HG02642 (cell line): ENCODE measurements around the gene OR2A14.
A peak's percentile ranks its signal among the peaks of the same experiment; 100 is the strongest.
"Not testable (repeated sequence)": the region's sequence is repeated elsewhere in the genome, so short reads cannot be mapped to it uniquely, and the experiment has no call there.

ENCODE experiments used
- ATAC-seq: cut with Tn5 transposase; IDR thresholded peaks from one replicate; pipeline ENCODE4 v1.9.1; 2021; ENCODE audit warnings: mild to moderate bottlenecking; ENCODE audit not compliant: unreplicated experiment, poor library complexity

OR2A14 gene, protein sequence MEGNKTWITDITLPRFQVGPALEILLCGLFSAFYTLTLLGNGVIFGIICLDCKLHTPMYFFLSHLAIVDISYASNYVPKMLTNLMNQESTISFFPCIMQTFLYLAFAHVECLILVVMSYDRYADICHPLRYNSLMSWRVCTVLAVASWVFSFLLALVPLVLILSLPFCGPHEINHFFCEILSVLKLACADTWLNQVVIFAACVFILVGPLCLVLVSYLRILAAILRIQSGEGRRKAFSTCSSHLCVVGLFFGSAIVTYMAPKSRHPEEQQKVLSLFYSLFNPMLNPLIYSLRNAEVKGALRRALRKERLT

DNA sequence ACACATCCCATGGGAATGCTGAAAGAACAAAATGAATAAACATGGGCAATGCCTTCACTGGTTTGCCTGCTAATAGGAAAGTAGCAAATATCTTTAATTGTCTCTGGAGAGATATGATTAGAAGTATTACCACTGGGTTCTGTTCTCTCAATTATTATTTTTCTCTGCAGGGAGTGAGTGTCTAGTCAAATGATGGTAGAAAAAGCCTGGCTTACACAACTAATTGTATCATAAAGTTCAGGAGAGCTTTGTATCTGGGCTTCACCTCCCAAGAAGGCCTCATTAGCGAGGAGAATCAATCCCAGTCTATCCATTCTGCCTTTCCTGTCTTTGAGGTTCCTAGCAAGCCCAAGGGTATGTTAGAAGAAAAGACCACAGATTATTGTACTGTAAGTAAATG lies at the start of gene OR2A14:
OR2A14 (plus strand) TSS at position 301 of the 400 bp plus-strand sequence. CDS start 5,937 bp downstream, outside the sequence.
- no peak for ATAC-seq

DNA sequence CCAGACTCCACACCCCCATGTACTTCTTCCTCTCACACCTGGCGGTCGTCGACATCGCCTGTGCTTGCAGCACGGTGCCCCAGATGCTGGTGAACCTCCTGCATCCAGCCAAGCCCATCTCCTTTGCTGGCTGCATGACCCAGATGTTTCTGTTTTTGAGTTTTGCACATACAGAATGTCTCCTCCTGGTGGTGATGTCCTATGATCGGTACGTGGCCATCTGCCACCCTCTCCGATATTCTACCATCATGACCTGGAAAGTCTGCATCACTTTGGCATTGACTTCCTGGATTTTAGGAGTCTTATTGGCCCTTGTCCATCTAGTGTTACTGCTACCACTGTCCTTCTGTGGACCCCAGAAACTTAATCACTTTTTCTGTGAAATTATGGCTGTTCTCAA lies 48.6 kb upstream of the OR2A14 start:
- no peak for ATAC-seq

DNA sequence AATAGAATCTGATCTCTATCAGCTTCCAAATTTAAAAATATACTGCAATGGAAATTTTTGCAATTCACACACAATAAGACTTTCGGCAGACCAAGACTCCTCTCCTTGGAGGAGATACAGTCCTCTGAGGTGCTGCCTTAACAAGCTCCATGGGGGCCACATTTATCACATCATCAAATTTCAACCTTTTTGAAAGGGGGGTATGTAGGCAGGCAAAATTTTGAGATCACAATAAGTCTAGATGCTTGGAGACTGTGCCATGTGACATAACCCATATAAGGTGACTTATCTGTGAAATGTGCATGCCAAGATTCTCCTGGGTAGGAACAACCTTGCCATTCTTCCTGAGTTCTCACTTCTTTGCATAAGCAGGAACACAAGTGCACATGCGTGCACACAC lies 37.0 kb upstream of the OR2A14 start, which contains the start of gene OR2A12:
OR2A12 (plus strand) TSS at position 301 of the 400 bp plus-strand sequence. CDS start 8,830 bp downstream, outside the sequence.
- ATAC-seq: no peak

DNA sequence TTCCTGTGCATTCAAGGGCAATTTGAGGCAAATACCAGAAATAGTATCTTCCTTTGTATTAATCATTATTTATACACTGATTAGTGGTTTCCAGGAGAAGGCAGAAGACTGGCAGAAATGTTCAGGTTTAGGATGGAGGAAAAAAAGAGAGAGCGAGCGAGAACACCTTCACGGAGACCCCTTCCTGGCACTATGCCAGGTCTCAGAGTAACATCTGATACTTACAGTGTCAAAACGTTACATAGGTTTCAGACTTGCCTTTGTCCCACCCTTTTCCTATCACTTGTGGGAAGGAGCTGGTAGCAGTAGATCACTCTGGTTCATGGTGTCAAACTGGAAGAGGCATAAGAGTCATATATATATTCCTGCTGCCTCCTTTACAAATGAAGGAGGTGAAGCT lies 36.2 kb upstream of the OR2A14 start:
- ATAC-seq: no peak

DNA sequence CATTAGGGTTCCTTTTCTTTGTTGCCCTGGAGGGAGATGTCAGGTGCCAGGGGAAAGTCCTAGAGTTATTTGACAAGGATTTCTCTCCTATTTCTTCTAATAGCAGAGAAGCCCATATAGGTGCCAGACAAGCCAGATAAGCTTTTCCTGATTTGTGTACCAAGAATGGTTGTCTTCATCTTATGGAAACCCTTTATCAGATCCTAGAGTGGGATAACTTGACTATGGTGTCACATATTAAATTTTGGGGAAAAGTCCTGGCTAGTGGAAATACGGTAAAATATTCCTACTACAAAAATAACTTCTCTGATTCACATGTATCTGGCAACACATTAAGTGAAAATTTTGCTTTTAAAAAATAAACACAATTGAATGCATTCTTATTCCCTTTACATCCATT lies 35.7 kb upstream of the OR2A14 start:
- ATAC-seq: no peak

DNA sequence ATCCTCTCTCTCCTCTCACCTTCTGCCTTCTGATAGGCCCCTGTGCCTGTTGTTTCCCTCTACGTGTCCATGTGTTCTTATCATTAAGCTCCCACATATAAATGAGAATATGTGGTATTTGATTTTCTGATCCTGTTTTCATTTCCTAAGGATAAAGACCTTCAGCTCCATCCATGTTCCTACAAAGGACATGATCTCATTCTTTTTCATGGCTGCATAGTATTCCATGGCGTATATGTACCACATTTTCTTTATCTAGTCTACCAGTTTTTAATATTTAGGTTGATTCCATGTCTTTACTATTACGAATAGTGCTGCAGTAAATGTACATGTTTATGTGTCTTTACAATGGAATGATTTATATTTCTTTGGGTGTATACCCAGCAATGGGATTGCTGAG lies 32.3 kb upstream of the OR2A14 start:
- ATAC-seq: no peak

DNA sequence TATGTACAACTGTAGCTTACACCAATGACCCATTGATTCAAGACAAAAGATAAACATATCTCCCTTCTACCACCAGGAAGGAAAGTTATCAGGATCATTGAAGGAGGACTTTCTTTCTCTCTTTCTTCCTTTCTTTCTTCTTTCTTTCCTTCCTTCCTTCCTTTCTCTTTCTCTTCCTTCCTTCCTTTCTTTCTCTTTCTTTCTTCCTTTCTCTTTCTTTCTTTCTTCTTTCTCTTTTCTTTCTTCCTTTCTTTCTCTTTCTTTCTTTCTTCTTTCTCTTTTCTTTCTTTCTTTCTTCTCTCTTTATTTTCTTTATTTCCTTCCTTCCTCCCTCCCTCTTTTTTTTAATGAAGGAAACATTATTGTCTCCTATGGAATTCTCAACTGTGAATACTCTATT lies 24.2 kb upstream of the OR2A14 start:
- ATAC-seq: no peak

DNA sequence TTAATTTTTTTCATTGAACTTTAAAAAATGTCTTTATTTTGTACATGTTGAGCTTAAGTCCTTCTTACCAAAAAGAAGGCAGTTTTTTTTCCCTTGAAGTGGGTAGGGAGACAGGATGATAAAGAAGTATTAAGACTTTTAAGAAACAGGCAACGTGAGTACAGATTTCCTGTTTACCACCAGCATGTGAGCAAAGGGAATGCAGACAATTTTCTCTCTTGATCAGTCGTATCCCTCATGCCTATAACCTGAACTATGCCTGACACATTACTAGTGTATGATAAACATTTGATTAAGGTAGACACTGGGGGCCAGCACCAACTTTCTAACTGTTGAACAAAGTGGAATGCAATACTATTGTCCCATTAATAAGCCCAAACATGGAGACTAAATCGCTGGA lies 22.4 kb upstream of the OR2A14 start:
- ATAC-seq: no peak

DNA sequence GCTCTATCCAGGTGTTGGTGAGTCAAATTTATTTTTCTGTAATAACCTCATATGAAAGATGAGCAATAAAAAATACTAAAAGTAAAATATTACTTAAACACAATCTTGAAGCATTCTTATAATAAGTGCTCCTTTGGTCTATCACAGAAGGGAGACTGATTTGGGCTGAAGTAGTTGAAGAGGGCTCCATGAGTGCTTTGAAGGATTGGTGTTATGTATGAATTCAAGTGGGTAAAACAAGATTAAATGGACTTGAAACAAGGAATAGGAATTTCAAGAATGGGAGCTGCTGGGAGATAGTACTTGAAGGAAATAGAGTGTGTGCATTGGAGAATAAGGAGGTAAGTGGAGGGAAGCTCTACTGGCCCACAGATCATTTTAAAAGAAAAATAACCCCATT lies 20.9 kb upstream of the OR2A14 start:
- no peak for ATAC-seq

DNA sequence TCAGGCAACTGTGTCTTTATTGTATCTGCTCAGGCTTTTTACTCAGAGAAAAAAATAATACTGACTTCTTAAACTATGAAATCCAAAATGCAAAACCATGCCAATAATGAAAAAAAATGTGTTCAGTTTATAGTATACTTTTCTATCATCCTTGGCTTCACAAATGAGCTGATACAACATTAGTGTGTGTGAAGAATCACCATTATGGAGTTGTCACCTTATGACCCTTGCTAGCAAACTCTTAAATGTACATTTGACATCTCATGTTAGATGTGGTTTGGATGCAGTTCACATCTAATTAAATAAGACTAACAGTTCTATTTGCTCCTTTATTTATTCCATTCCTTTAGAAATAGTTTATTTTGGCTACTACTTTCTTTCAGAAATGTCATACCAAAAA lies 17.8 kb upstream of the OR2A14 start:
- ATAC-seq: no peak

DNA sequence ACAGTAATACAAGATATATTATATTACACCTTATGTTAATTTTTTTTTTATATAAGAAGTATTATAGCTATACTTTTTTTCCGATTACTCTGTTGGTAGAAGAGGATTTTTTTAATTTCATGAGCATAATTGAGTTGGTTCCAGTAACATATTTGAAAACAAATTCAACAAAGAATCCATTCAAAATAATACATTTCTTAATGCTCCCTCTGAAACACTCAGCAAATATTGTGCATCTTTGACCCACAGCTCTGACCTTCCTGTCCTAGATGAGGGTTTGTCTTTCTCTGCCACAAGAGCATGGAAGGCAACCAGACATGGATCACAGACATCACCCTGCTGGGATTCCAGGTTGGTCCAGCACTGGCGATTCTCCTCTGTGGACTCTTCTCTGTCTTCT lies 13.7 kb upstream of the OR2A14 start, which contains the start of gene OR2A2:
OR2A2 (plus strand) TSS at position 301 of the 400 bp plus-strand sequence; CDS start at position 301, 0 bp downstream.
- no peak for ATAC-seq

DNA sequence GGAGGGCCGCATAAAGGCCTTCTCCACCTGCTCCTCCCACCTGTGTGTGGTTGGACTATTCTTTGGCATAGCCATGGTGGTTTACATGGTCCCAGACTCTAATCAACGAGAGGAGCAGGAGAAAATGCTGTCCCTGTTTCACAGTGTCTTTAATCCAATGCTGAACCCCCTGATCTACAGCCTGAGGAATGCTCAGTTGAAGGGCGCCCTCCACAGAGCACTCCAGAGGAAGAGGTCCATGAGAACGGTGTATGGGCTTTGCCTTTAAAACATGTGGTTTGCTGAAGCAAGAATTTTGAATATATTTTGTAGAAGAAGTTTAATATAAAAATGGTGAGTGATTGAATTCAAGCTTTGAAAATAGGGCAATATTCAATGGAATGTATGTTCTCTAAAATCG lies 12.7 kb upstream of the OR2A14 start:
- no peak for ATAC-seq

DNA sequence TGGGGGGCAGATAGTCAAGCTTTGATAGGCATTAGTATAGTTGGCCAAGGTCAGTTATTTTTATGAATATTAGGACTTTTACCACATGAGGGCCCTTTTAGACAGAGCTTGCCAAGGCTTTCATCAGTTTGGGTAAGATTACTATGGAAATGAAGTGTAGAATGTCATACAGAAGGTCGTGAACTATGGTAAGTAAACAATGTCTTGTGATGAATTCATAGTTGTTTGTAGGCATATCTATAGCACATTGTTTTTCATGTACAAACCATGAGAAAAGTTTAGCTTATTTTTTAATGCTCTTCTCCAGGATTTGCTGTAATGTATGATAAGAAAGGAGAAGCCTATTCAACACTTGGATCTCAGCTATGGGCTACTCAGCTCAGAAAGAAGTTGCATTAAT lies 9.3 kb upstream of the OR2A14 start:
- ATAC-seq: no peak

DNA sequence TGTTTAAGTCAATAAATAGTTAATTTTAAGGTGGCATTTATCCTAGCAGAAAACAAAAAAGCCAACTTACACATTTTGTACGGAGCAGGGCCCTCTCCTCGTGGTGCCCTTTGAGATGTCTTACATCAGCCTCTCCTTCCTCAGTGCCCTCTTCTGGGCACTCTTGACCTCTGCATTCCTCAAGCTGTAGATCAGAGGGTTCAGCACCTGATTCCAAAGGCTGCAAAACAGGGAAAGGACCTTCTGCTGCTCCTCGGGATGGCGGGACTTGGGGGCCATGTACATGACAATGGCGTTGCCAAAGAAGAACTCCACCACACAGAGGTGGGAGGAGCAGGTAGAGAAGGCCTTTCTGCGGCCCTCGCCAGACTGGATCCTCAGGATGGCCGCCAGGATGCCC lies 4.6 kb upstream of the OR2A14 start:
- ATAC-seq: no peak

DNA sequence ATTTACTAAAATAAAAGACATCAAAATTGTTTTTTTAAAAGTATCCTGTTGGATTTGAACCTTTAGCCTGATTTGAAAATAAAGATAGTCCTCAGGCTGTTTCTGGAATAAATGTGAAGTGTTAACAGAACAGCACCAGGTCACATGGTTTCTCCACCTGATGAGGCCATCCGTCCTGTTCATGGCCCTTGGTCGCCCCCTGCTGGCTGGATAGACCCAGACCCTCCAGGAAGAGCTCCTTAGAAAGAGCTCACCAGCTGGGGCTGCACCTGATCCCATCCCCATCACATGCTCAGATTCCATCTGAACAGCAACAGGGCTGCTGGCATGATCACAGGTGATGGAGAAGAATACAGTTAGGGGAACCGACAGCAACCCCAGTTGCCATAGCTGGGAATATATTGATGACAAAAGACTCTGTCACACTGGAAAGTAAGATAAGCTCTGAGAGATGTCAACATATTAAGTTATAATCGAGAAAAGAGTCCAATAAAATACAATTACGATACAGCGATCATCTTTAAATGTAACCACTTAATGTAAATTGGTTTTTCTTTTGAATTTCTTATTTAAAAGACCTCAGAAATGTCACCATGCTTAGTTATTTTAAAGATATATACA lies 4.8 kb downstream of the OR2A14 start:
- peak; percentile 100 for ATAC-seq

DNA sequence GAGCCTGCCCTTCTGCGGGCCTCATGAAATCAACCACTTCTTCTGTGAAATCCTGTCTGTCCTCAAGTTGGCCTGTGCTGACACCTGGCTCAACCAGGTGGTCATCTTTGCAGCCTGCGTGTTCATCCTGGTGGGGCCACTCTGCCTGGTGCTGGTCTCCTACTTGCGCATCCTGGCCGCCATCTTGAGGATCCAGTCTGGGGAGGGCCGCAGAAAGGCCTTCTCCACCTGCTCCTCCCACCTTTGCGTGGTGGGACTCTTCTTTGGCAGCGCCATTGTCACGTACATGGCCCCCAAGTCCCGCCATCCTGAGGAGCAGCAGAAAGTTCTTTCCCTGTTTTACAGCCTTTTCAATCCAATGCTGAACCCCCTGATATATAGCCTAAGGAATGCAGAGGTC lies 6.6 kb downstream of the OR2A14 start:
- not testable (repeated sequence) for ATAC-seq

DNA sequence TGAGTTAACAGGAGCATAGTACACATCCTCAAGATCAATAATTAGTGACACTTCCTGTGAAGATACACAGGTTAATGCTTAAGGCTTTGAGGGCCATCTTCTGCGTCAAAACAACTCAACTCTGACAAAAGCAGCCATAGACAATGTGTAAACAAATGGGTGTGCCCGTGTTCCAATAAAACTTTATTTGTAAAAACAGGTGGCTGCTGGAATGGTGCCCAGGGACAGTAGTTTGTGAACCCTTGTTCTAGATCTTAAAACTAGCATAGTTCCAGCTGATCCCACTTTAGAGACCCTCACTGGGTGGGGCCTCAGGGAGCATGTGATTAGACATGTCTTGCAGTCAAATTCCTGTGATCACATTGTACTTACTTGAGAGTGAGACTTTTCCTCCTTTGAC lies 7.8 kb downstream of the OR2A14 start:
- no peak for ATAC-seq

DNA sequence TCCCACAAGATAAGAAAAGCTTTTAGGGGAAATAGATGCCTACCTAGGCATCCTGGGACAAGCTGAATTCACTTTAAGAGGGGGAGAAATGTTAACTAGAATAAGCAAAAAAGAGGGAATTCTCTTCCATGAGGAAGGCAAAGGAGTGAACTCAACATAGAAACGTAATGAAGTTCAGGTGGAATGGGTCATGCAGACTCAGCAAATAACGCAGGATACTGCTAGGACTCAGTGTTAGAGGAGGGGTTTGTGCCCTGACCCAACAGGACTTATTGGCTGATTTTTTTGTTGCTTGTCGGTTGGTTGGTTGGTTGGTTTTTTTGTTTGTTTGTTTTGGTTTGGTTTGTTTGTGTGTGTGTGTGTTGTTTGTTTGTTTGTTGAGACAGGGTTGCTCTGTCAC lies 9.3 kb downstream of the OR2A14 start:
- no peak for ATAC-seq

DNA sequence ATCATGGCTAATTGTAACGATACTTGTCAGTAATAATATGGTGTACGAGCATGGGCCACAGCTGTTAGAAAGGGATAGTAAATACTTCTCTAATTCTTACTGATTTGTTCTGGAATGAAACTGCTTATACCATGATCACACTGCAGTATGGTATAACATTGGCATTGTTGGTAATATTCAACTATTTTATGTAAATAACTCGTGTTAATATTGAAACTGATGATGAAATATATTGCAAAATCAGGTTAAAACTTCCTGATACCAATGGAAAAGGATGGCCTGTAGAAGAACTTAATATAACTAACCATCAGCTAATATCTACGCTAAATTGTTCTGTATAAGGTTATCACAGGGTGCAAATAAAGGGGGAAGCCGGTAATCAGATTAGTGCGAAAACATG lies 10.3 kb downstream of the OR2A14 start:
- no peak for ATAC-seq

DNA sequence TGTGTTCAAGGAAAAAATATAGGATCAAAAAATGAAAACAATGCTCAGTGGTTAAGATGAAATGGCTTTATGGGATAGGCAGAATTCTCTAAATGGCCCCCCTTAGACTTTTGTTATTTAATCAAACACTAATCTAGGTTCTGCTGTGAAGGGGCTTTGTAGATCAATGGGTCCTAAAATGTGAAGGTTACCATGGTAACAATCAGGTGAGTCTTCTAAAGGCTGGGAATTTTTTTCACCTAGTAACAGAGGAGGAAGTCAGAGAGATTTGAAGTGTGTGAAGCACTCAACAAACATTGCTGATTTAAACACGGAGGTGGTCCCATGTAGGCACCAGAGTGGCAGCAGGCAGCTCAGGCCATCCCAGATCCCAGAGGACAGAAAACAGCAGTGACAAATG lies 11.1 kb downstream of the OR2A14 start:
- no peak for ATAC-seq

DNA sequence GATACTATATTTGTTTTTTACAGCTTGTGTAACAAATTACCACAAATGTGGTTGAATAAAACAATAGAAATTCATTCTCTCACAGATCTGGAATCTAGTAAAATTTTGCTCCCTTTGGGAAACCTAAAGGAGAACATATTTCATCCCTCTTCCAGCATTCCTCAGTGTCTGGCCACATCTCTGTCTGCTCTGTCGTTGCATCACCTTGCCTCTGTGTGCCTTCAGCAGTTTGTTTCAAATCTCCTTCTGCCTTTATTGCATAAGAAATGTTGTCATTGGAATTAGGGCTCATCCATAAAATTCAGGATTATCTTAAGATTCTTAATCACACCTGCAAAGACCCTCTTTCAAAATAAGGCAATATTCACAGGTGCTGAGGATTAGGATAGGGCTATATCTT lies 14.5 kb downstream of the OR2A14 start:
- no peak for ATAC-seq

DNA sequence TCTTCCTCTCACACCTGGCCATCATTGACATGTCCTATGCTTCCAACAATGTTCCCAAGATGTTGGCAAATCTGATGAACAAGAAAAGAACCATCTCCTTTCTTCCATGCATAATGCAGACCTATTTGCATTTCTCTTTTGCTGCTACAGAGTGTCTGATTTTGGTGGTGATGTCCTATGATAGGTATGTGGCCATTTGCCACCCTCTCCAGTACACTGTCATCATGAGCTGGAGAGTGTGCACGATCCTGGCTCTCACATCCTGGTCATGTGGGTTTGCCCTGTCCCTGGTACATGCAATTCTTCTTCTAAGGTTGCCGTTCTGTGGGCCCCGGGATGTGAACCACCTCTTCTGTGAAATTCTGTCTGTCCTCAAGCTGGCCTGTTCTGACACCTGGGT lies 19.2 kb downstream of the OR2A14 start:
- ATAC-seq: no peak
